Osteocyte (in vitro differentiated cells): ENCODE measurements around the gene KLK14. TPM values are rescaled to one million over a fixed set of nuclear protein-coding genes. Genes with fewer than 3 reads are reported as not detected.

Source experiments
- DNase-seq: peaks from one replicate; pipeline ENCODE4 v3.0.0; 2021; ENCODE audit warnings: mixed read lengths; ENCODE audit not compliant: unreplicated experiment; ENCODE audit errors: extremely low spot score
- H3K27ac Mint-ChIP-seq: one replicate; pipeline ENCODE4 v1.8.0; 2021; ENCODE audit warnings: mild to moderate bottlenecking, mixed read lengths; ENCODE audit not compliant: unreplicated experiment
- H3K27me3 Mint-ChIP-seq: one replicate; pipeline ENCODE4 v1.8.0; 2021; ENCODE audit warnings: mixed read lengths; ENCODE audit not compliant: unreplicated experiment
- H3K36me3 Mint-ChIP-seq: one replicate; pipeline ENCODE4 v1.8.0; 2021; ENCODE audit warnings: mixed read lengths; ENCODE audit not compliant: unreplicated experiment
- H3K4me1 Mint-ChIP-seq: one replicate; pipeline ENCODE4 v1.8.0; 2021; ENCODE audit warnings: mixed read lengths; ENCODE audit not compliant: unreplicated experiment
- H3K4me3 Mint-ChIP-seq: one replicate; pipeline ENCODE4 v1.8.0; 2021; ENCODE audit warnings: mild to moderate bottlenecking, moderate library complexity, mixed read lengths; ENCODE audit not compliant: unreplicated experiment
- H3K9me3 Mint-ChIP-seq: one replicate; pipeline ENCODE4 v1.8.0; 2021; ENCODE audit warnings: mixed read lengths; ENCODE audit not compliant: unreplicated experiment
- CTCF ChIP-seq: fragments of 200-600 bp; sonication (generic); IDR thresholded peaks from 2 replicates; pipeline ENCODE4 v1.5.0; 2021; ENCODE audit warnings: antibody characterized with exemption, mild to moderate bottlenecking, moderate library complexity
- total RNA-seq: library from RNA; stranded (reverse); gene quantifications from 2 replicates; pipeline ENCODE4 v1.2.1, GENCODE V29; 2021

The KLK14 gene
- total RNA-seq, 1 donor from 2014 or later, result not detected

- DNase-seq, result no peak
- Mint-ChIP-seq H3K36me3 (peaks cover 16% of the 10 kb centered on the region), H3K27ac (no peak overlapping the region), H3K4me3 (no peak overlapping the region), H3K9me3 (no peaks in the 10 kb centered on the region), H3K27me3 (no peaks in the 10 kb centered on the region), H3K4me1 (peaks cover 4% of the 10 kb centered on the region)
- TF ChIP-seq CTCF, result no peak
These were observed 18.6 kb upstream of the KLK14 start for GRCh38 chr19:51101171-51101865.

GRCh38 chr19:51100601-51101000, 17.9 kb upstream of the KLK14 start:
- no peaks in the 10 kb centered on the region for H3K27me3 Mint-ChIP-seq
- no peak overlapping the region for H3K27ac Mint-ChIP-seq
- H3K4me1 Mint-ChIP-seq, result peaks cover 3% of the 10 kb centered on the region
- no peak for DNase-seq
- no peaks in the 10 kb centered on the region for H3K9me3 Mint-ChIP-seq
- H3K36me3 Mint-ChIP-seq, result peaks cover 16% of the 10 kb centered on the region
- H3K4me3 Mint-ChIP-seq, result no peak overlapping the region
- TF ChIP-seq CTCF, result no peak

GRCh38 chr19:51099047-51099382, 16.3 kb upstream of the KLK14 start:
- Mint-ChIP-seq H3K36me3 (peaks cover 16% of the 10 kb centered on the region), H3K27me3 (no peaks in the 10 kb centered on the region), H3K9me3 (no peaks in the 10 kb centered on the region), H3K27ac (no peak overlapping the region), H3K4me3 (no peak overlapping the region), H3K4me1 (peaks cover 3% of the 10 kb centered on the region)
- TF ChIP-seq CTCF, result no peak
- DNase-seq, result no peak

- Mint-ChIP-seq H3K4me1 (peaks cover 3% of the 10 kb centered on the region), H3K27me3 (no peaks in the 10 kb centered on the region), H3K4me3 (no peak overlapping the region), H3K36me3 (peaks cover 16% of the 10 kb centered on the region), H3K27ac (no peak overlapping the region), H3K9me3 (no peaks in the 10 kb centered on the region)
- no peak for TF ChIP-seq CTCF
- no peak for DNase-seq
These were observed 15.8 kb upstream of the KLK14 start for GRCh38 chr19:51098365-51099046.

GRCh38 chr19:51097796-51098195, 15.1 kb upstream of the KLK14 start:
- Mint-ChIP-seq H3K4me3 (no peak overlapping the region), H3K27ac (no peak overlapping the region), H3K4me1 (peaks cover 3% of the 10 kb centered on the region), H3K36me3 (peaks cover 13% of the 10 kb centered on the region), H3K27me3 (no peaks in the 10 kb centered on the region), H3K9me3 (no peaks in the 10 kb centered on the region)
- no peak for TF ChIP-seq CTCF
- DNase-seq, result no peak
